Peyer's patch (tissue), 4 donors: ENCODE data around the gene ABHD1. TPM values are rescaled to one million over a fixed set of nuclear protein-coding genes. Genes with fewer than 3 reads are reported as not detected.
A peak's percentile ranks its signal among the peaks of the same experiment; 100 is the strongest.

Experiments used
- DNase-seq, 3 donors: peaks; one replicate each; pipeline ENCODE4 v3.0.0-alpha.2; 2017 to 2019
- H3K27ac ChIP-seq, 4 donors: fragments of 200-600 bp; sonication (generic); one replicate each; pipeline ENCODE4 v1.5.1; 2016 to 2019
- H3K27me3 ChIP-seq, 2 donors: fragments of 200-600 bp; sonication (generic); one replicate each; pipeline ENCODE4 v1.5.1; 2019
- H3K36me3 ChIP-seq, 3 donors: fragments of 200-600 bp; sonication (generic); one replicate each; pipeline ENCODE4 v1.5.1; 2016 to 2019
- H3K4me1 ChIP-seq, 4 donors: fragments of 200-600 bp; sonication (generic); one replicate each; pipeline ENCODE4 v1.5.1; 2016 to 2019
- H3K4me3 ChIP-seq, 4 donors: fragments of 200-600 bp; sonication (generic); 1 replicate in 3 of 4; 2 replicates in 1 of 4; pipeline ENCODE4 v1.5.1; 2016 to 2019; ENCODE audit warnings: mild to moderate bottlenecking in 1 of 4
- H3K9me3 ChIP-seq, 4 donors: fragments of 200-600 bp; sonication (generic); one replicate each; pipeline ENCODE4 v1.5.1; 2016 to 2019; ENCODE audit warnings: mild to moderate bottlenecking in 1 of 4
- POLR2A ChIP-seq, 2 donors: fragments of 450-650 bp; IDR thresholded peaks; one replicate each; pipeline ENCODE4 v1.5.1; 2017; ENCODE audit warnings: antibody characterized with exemption in 2 of 2, mild to moderate bottlenecking in 2 of 2, moderate library complexity in 2 of 2
- total RNA-seq, 4 donors: library from RNA; depleted of rRNA; stranded (reverse); fragments of >200 nt; gene quantifications; one replicate each; pipeline ENCODE4 v1.1.0, GENCODE V29; 2016
- TF ChIP-seq, protein P1 (sequence below), 6 experiments: fragments of 450-650 bp in 4 of 6; fragments of 200-600 bp in 2 of 6; sonication (generic) in 1 of 6; IDR thresholded peaks; one replicate each; pipeline ENCODE4 v1.5.1; 2017 to 2019; ENCODE audit warnings: antibody characterized with exemption in 6 of 6, mild to moderate bottlenecking in 3 of 6, moderate library complexity in 1 of 6

Gene ABHD1
- total RNA-seq, 4 donors from 2014 or later = 2.8 TPM; not detected in 3

DNA sequence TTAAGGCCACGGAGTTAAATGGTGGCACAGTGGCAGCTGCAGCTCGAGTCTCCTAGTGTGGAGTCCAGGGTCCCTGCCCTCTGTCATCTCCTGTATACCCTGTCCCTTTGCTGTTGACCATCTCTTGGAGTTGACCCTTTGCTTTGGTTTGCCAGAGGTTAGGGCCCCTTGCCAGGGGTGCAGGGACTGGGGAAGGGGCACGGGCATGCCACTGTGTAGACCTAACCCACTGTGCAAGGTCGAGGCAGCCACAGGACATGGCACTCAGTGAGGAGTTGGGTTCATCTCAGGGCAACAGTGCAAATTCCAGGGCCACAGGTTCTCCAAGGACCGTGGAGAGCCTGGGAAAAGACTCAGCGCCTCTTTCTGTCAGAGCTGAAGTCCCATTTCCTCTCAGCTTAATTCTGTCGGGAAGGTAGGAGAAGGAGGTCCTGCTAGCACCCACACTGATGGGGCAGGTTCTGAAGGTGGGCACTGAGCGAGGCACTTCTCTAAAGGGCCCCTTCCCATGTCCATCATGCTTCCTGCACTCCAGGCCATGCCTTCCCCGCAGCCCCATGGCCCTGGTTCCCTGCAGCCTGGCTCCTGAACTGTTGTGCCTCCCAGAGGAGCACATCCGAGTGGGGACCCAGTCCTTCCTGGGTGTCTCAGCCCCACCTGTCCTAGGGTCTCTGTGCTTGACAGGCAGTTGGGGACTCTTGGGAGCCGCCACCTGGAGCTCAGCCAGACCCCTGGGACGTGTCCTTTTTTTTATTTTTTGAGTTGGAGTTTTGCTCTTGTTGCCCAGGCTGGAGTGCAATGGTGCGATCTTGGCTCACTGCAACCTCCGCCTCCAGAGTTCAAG is 34.3 kb upstream of the ABHD1 start:
- peak overlapping the region in 3 of 4 donors; percentile 10 to 88 (median 65) for H3K4me3 ChIP-seq
- no peak for TF ChIP-seq POLR2A (IDR thresholded peaks at IDR 0.05)
- TF ChIP-seq, protein P1, sequence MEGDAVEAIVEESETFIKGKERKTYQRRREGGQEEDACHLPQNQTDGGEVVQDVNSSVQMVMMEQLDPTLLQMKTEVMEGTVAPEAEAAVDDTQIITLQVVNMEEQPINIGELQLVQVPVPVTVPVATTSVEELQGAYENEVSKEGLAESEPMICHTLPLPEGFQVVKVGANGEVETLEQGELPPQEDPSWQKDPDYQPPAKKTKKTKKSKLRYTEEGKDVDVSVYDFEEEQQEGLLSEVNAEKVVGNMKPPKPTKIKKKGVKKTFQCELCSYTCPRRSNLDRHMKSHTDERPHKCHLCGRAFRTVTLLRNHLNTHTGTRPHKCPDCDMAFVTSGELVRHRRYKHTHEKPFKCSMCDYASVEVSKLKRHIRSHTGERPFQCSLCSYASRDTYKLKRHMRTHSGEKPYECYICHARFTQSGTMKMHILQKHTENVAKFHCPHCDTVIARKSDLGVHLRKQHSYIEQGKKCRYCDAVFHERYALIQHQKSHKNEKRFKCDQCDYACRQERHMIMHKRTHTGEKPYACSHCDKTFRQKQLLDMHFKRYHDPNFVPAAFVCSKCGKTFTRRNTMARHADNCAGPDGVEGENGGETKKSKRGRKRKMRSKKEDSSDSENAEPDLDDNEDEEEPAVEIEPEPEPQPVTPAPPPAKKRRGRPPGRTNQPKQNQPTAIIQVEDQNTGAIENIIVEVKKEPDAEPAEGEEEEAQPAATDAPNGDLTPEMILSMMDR (IDR thresholded peaks at IDR 0.05) = no peak
- no peaks in the 10 kb centered on the region for H3K36me3 ChIP-seq
- no peaks in the 10 kb centered on the region for H3K27me3 ChIP-seq
- H3K27ac ChIP-seq = peak overlapping the region in 3 of 4 donors; percentile 6 to 96 (median 81)
- no peaks in the 10 kb centered on the region for H3K9me3 ChIP-seq
- peaks cover 0 to 35% (median 11%) of the 10 kb centered on the region in 4 donors for H3K4me1 ChIP-seq
- DNase-seq = no peak

DNA sequence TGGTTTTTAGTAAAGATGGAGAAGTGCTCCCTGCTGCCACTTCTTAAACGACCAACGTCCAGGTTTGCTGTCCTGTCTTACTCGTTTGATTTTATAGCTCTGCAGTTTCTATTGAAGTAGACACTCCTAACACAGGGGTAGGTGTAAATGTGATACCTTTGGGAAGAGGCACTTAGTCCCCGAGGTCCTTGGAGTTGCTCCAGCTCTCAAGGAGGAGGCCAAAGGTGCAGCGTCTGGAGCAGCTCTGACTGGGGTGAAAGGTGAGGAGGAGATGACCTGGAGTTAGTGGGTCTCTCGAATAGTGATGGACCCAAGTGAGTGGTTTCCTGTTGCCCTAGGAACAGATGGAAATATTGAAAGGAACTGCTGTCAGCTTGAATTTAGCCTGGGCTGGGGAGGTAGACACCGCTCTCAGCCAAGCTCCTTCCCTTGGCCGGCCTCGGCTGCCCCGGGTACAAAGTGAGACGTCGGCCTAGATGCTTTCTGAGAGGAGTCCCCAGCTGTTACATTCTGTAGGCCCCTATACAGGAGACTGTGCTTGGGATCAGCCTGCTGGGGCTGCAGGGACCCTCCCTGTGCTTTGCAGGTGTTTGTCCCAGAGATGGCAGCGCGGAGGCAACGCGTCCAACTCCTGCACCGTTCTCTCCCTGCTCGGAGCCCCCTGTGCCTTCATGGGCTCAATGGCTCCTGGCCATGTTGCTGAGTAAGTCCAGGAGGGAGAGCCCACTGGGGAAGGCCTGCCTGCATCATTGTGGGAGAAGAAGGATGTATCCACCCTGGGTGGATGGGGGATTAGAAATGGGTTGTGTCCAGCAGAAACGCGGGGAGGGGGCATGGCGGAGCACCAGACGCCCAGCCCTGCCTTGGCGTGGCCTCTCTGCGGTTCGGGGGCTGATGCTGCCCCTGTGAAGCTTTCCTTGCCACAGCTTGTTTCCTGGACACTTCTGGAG is 31.6 kb upstream of the ABHD1 start:
- Histone ChIP-seq H3K36me3 (peaks cover 0 to 8% (median 0%) of the 10 kb centered on the region in 3 donors), H3K9me3 (no peaks in the 10 kb centered on the region), H3K27me3 (no peaks in the 10 kb centered on the region), H3K27ac (peak overlapping the region in 3 of 4 donors; percentile 40 to 96 (median 86)), H3K4me1 (peaks cover 4 to 41% (median 8%) of the 10 kb centered on the region in 4 donors), H3K4me3 (peak overlapping the region in 2 of 4 donors; percentile 21 to 88)
- DNase-seq = no peak
- TF ChIP-seq POLR2A (IDR thresholded peaks at IDR 0.05) = peak in 1 of 2 donors; percentile 34
- TF ChIP-seq, protein P1 (IDR thresholded peaks at IDR 0.05) = no peak

DNA sequence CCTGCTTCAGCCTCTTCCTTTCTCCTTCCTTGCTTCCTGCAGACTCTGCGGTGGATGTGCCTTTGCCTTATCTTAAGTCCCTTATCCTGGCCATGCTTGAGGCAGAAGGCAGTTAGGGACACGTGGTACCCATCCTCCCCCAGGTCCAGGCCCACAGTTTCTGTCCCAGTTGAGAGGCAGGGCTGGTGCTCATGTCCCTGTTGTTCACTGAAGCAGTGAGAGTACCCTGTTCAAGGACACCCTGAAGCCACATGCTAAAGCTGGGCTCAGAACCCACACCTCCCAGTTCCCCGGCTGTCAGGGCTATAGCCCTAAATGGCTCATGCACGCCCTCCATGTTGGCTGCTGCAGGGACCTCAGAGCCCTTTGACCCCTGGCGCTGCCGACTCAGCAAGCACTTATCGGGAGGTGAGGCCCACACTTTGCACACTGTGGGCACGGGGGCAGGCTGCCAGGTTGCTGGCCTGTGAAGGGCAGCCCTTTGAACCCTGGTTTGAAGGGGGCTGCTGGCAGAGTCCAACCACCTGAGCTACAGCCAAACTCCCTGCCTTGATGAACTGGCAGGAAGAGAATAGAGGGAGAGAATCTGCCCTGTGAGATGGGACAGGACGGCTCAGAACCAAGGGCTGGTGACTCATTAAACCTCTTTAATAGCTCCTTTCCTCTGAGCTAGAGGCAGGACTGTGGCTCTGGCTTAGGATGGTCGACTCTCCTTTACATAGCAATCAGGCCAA is 30.8 kb upstream of the ABHD1 start:
- peaks cover 0 to 38% (median 8%) of the 10 kb centered on the region in 4 donors for H3K4me1 ChIP-seq
- H3K36me3 ChIP-seq = peaks cover 0 to 17% (median 0%) of the 10 kb centered on the region in 3 donors
- H3K27me3 ChIP-seq = no peaks in the 10 kb centered on the region
- peak overlapping the region in 2 of 4 donors; percentile 12 to 16 for H3K4me3 ChIP-seq
- TF ChIP-seq POLR2A (IDR thresholded peaks at IDR 0.05) = peak; percentile 49 to 58
- TF ChIP-seq, protein P1 (IDR thresholded peaks at IDR 0.05) = no peak
- no peaks in the 10 kb centered on the region for H3K9me3 ChIP-seq
- DNase-seq = peak in 2 of 3 donors; percentile 91 to 95
- peak overlapping the region in 3 of 4 donors; percentile 45 to 96 (median 86) for H3K27ac ChIP-seq

DNA sequence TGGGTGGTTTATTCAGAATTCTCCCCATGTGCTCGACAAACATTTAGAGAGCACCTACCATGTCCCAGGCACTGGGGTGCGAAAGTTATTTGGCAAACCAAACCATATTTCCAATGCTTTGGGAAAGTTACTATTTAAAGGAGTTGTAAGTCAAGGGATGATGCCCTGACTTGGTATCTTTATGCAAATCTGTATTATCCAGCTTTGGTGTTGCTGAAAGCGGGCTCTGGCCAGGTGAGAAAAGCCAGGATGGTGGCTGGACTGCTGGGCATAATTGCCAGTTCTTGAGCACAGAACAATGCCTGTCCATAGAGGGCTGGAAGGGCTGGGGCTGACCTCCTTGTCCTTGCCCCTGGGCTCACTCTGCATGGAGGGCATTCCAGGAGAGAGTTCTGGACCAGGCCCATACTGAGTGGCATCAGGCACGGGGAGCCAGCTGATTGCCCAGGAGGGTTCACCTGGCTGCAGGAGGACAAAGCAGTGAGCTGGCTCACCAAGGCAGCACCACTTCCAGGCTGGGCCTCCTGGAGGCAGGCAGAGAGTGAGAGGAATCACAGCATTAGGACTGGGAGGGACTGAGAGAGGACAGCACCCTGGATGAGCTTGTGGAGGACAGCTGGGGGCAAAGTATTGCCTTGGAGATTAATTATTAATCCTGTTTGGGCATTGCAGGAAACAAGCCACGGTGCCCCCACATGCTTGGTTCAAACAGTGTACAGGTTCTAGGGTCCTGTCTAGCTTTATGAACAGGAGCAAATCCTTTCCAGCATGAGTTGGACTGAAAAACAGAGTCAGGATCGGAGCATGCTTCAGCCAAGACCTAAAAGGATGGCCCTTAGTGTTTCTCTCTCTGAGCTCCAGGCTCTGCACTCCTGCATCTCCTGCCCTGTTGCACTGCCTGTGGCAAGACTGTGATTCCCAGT is 29.9 kb upstream of the ABHD1 start:
- H3K9me3 ChIP-seq = no peaks in the 10 kb centered on the region
- peak overlapping the region in 2 of 4 donors; percentile 12 to 14 for H3K4me3 ChIP-seq
- TF ChIP-seq POLR2A (IDR thresholded peaks at IDR 0.05) = peak; percentile 44 to 65
- TF ChIP-seq, protein P1 (IDR thresholded peaks at IDR 0.05) = peak in 3 of 6 experiments; percentile 28 to 41 (median 31)
- H3K27ac ChIP-seq = peak overlapping the region in 3 of 4 donors; percentile 45 to 96 (median 86)
- peak in 2 of 3 donors; percentile 73 to 78 for DNase-seq
- peaks cover 0 to 38% (median 8%) of the 10 kb centered on the region in 4 donors for H3K4me1 ChIP-seq
- peaks cover 0 to 20% (median 0%) of the 10 kb centered on the region in 3 donors for H3K36me3 ChIP-seq
- H3K27me3 ChIP-seq = no peaks in the 10 kb centered on the region
